HG03342 (cell line): ENCODE results near the gene SERAC1.
"Not testable (repeated sequence)": the region's sequence is repeated elsewhere in the genome, so short reads cannot be mapped to it uniquely, and the experiment has no call there.

Experiments
- ATAC-seq: cut with Tn5 transposase; IDR thresholded peaks from one replicate; pipeline ENCODE4 v1.9.1; 2021; ENCODE audit warnings: mild to moderate bottlenecking, moderate library complexity; ENCODE audit not compliant: unreplicated experiment

The SERAC1 gene

DNA sequence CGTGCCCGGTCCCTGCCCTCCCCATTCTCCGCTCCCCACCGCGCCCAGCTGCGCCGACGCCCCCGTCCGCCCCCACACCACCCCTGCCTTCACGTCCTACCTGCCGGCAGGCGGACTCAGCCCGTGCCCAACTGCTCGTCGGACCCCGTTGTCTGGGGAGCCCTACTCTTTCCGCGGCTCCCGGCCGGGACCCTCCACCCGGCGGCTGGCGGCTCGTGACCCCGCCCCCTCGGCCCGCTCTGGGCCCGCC, at the start of gene SERAC1:
Gene SERAC1, minus strand, starts transcription at position 223 of the 250 bp plus-strand sequence. CDS start 9,899 bp downstream, outside the sequence.
- ATAC-seq, result no peak

DNA sequence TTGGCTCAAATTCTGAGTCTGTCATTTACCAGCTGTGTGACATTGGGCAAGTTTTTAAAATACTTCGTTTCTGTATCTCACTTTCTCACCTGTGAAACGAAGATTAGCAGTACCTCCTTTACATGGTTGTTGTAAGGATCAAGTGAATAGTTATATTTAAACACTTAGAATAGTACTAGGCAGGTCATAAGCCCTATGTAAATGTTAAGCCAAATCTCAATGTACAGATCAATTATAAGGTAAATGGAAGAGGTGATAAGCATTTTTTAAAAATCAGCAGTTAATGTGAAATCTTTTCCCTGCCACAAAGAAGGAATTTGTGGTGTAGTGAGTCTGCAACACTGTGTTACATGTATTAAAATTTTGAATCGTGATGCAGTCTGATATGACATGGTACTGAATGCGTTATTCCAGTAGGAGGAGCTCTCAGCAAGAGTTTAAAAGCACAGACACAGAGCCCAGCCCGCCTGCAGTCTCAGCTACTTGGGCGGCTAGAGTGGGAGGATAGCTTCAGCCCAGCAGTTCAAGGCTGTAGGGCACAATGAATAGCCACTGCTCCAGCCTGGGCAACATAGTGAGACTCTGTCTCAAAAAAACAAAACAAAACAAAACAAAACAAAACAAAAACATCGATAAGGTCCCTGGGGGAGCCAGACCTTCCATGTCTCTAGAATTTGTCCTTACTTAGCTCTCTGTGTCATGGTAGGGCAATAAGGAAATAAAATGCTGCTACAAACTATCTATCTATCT, 46.0 kb upstream of the SERAC1 start:
- peak; percentile 87 for ATAC-seq

- no peak for ATAC-seq
Observed at GRCh38 chr6:158211273-158212055, 43.4 kb upstream of the SERAC1 start.

DNA sequence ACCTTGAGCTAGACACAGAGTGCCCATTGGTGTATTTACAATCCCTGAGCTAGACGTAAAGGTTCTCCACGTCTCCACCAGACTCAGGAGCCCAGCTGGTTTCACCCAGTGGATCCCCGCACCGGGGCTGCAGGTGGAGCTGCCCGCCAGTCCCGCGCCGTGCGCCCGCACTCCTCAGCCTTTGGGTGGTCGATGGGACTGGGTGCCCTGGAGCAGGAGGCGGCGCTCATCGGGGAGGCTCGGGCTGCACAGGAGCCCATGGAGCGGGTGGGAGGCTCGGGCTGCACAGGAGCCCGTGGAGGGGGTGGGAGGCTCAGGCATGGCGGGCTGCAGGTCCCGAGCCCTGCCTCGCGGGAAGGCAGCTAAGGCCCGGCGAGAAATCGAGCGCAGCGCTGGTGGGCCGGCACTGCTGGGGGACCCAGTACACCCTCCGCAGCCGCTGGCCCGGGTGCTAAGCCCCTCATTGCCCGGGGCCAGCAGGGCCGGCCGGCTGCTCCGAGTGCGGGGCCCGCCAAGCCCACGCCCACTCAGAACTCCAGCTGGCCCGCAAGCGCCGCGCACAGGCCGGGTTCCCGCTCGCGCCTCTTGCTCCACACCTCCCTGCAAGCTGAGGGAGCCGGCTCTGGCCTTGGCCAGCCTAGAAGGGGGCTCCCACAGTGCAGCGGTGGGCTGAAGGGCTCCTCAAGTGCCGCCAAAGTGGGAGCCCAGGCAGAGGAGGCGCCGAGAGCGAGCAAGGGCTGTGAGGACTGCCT, 41.7 kb upstream of the SERAC1 start:
- ATAC-seq, result not testable (repeated sequence)

- not testable (repeated sequence) for ATAC-seq
Observed at GRCh38 chr6:158208226-158209030, 40.4 kb upstream of the SERAC1 start.

GRCh38 chr6:158207422-158207788, 39.3 kb upstream of the SERAC1 start:
- ATAC-seq, result peak; percentile 96

- ATAC-seq, result no peak
Observed at GRCh38 chr6:158206740-158207421, 38.8 kb upstream of the SERAC1 start.

- no peak for ATAC-seq
Observed at GRCh38 chr6:158205169-158205944, 37.3 kb upstream of the SERAC1 start.

DNA sequence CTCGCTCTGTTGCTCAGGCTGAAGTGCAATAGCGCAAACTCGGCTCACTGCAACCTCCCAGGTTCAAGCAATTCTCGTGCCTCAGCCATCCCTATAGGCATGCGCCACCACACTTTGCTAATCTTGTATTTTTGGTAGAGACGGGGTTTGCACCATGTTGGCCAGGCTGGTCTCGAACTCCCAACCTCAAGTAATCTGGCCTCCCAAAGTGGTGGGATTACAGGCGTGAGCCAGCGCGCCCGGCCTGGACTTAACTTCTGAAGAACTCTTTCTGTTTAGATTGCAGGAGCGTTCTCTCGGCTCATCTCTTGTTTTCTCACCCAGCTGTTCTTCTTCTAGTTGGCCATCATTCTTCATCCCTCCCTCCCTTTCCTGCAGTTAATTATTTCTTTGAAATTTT, 30.4 kb upstream of the SERAC1 start:
- ATAC-seq, result no peak

GRCh38 chr6:158194487-158195280, 26.6 kb upstream of the SERAC1 start:
- ATAC-seq, result no peak

GRCh38 chr6:158191761-158192160, 23.7 kb upstream of the SERAC1 start:
- ATAC-seq, result no peak

GRCh38 chr6:158191032-158191431, 23.0 kb upstream of the SERAC1 start:
- ATAC-seq, result no peak

- no peak for ATAC-seq
Observed at GRCh38 chr6:158188591-158188990, 20.5 kb upstream of the SERAC1 start.

DNA sequence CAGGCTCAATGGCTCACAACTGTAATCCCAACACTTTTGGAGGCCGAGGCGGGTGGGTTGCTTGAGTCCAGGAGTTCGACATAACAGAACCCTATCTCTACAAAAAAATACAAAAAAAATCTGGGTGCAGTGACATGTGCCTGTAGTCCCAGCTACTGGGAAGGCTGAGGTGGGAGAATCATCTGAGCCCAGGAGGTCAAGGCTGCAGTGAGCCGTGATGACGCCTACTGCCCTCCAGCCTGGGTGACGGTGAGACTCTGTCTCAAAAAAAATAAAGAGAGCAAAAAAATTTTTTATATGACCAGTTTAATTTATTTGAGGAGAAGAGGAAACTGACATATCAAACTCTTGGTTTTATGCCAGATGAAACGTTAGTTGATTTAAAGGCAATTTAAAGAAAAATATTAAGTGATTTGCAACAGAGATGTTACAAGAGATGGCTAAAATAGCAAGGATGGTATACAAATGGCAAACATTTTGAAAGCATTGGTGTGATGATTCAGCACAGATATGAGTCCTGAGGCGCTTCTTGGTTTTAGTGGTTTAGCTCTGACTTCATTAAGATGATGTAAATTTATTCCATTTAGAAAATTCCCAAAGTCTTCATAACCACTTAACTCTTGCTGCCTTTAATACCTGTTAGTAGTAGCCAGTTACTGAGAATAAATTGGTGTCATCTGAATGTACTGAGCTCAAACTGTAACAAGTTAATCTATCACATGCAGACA, 17.8 kb upstream of the SERAC1 start:
- no peak for ATAC-seq

DNA sequence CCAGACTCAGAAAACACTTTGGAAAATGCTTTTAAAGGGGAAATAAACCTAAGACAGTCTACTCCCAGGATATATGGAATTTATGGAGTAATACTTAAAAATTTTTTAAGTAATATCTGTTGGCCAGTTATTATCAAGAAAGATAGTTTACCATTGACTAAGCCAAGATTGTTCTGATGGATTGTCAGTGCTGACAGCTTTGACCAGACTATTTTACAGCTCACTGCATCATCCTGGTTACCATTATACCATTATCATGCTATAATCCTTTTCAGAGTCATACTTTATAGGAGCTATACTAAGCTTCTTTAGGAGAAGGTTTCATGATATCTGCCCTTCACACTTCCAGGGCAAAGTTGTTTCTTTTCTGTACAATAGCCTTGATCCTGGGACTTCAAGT, 16.5 kb upstream of the SERAC1 start:
- ATAC-seq, result no peak

GRCh38 chr6:158183174-158183972, 15.3 kb upstream of the SERAC1 start:
- not testable (repeated sequence) for ATAC-seq

DNA sequence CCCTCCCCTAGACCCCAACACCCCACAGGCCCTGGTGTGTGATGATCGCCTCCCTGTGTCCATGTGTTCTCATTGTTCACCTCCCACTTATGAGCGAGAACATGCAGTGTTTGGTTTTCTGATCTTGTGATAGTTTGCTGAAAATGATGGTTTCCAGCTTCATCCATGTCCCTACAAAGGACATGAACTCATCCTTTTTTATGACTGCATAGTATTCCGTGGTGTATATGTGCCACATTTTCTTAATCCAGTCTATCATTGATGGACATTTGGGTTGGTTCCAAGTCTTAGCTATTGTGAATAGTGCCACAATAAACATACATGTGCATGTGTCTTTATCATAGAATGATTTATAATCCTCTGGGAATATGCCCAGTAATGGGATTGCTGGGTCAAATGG, 9.7 kb upstream of the SERAC1 start:
- ATAC-seq, result not testable (repeated sequence)
